ENCODE data around the gene DENND1C.

Gene DENND1C

DNA sequence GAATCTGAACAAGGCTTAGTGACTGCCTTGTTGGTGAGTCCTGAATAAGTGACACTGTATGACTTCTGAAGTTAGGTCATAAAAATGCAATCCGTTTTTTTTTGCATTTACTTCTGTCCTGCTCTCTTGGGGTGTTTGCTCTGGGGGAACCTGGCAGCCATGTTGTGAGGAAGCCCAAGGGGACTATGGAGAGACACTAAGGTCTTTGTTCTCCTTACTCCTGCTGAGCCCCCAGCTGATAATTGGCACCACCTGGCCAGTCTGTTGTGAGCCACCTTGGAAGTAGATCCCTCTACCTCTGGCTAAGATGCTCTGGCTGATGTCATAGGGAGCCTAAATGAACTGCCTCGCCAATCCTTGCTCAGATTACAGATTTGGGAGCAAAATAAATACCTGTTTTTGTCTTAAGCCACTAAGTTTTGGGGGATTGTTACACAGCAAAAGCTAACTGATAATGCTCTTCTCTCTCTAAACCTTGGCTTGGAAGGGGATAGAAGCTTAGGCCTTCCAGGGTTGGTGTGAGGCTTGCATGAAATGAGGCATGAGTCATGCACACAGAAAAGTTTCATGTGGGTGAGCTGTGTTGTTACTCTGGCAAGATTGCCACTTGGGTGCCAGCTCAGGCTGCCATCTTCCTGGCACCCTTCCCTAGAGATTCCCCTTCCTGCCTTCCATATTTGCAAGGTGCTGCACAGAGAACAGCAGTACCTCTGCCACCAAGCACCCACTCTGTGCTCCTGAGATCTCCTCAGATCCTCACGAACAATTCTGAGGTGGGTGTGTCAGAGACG is 10.4 kb upstream of the DENND1C start:
- Mint-ChIP-seq H3K9me3 (peaks cover 10% of the 10 kb centered on the region), H3K36me3 (ENCODE audit: low read depth) (no peaks in the 10 kb centered on the region), H3K27me3 (ENCODE audit: low read depth, poor library complexity) (peaks cover 24% of the 10 kb centered on the region), H3K4me3 (no peak overlapping the region), H3K4me1 (no peaks in the 10 kb centered on the region), H3K27ac (no peak overlapping the region)
- DNase-seq: no peak
- TF ChIP-seq, protein P1, sequence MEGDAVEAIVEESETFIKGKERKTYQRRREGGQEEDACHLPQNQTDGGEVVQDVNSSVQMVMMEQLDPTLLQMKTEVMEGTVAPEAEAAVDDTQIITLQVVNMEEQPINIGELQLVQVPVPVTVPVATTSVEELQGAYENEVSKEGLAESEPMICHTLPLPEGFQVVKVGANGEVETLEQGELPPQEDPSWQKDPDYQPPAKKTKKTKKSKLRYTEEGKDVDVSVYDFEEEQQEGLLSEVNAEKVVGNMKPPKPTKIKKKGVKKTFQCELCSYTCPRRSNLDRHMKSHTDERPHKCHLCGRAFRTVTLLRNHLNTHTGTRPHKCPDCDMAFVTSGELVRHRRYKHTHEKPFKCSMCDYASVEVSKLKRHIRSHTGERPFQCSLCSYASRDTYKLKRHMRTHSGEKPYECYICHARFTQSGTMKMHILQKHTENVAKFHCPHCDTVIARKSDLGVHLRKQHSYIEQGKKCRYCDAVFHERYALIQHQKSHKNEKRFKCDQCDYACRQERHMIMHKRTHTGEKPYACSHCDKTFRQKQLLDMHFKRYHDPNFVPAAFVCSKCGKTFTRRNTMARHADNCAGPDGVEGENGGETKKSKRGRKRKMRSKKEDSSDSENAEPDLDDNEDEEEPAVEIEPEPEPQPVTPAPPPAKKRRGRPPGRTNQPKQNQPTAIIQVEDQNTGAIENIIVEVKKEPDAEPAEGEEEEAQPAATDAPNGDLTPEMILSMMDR (IDR thresholded peaks at IDR 0.05): no peak

DNA sequence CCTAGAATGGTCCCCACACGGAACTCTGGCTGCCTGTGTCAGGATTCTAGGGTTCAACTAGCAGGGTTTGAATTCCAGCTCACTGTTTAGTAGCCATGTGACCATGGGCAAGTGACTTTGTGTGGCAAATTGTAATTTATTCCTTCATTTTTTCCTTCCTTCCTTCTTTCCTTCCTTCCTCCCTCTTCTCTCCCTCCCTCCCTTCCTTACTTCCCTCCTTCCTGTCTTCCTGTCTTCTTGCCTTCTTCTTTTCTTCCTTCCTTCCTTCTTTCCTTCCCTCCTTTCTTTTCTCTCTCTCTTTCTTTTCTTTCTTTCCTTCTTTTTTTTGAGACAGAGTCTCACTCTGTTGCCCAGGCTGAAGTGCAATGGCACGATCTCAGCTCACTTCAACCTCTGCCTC is 8.5 kb upstream of the DENND1C start:
- H3K4me1 Mint-ChIP-seq: no peaks in the 10 kb centered on the region
- TF ChIP-seq, protein P1 (IDR thresholded peaks at IDR 0.05): no peak
- H3K9me3 Mint-ChIP-seq: peaks cover 10% of the 10 kb centered on the region
- no peak for DNase-seq
- peaks cover 29% of the 10 kb centered on the region for H3K27me3 Mint-ChIP-seq (ENCODE audit: low read depth, poor library complexity)
- H3K36me3 Mint-ChIP-seq (ENCODE audit: low read depth): no peaks in the 10 kb centered on the region
- H3K4me3 Mint-ChIP-seq: no peak overlapping the region
- H3K27ac Mint-ChIP-seq: peak overlapping the region; percentile 70

DNA sequence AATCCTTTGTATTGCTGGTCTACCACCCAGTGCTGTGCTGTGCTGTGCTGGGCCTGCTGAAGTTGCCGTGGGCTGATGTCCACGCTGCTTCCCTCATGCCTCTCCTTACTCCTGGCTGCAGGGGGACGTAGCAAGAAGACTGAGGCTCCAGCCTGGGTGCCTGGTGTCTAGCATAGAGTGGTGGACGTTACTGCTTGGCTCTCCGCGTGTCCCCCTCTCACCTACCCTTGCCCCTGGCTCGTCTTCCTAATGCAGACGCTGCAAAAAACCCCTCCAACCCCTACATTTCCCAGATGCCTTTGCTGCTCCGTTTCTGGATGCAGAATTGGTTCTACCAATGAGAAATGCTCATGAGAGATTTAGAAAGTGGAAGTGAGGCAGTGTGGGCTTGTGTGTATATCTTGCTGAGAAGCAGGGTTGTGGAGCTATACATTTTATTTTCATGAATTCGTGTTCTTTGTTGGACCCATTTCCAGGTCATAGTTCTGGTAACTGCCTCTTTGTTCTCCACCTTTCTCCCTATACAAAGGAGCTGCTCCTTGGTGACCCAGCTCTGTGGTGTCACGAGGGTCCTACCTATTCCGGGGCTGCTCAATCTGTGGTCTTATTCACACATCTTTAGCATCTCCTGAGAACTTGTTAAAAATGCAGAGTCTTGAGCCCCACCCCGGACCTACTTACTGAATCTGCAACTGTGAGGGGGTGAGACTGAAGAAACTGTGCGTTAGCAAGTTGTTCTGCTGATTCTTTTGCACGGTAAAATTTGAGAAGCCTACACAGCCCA is 7.9 kb upstream of the DENND1C start:
- H3K9me3 Mint-ChIP-seq: peaks cover 10% of the 10 kb centered on the region

DNA sequence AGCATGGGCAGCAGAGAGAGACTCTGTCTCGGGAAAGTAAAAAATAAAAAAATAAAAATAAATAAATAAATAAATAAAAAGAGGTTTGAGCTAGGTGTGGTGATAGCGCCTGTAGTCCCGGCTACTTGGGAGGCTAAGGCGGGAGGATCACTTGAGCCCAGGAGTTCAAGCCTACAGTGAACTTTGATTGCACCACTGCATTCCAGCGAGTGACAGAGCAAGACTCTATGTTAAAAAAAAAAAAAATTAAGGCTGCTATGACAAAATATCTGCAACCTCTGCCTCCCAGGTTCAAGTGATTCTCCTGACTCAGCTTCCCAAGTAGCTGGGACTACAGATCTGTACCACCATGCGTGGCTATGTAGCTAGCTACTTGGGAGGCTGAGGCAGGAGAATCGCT is 3.2 kb upstream of the DENND1C start:
- DNase-seq: no peak
- H3K36me3 Mint-ChIP-seq (ENCODE audit: low read depth): no peaks in the 10 kb centered on the region
- H3K4me3 Mint-ChIP-seq: no peak overlapping the region
- peaks cover 14% of the 10 kb centered on the region for H3K4me1 Mint-ChIP-seq
- H3K9me3 Mint-ChIP-seq: no peaks in the 10 kb centered on the region
- H3K27ac Mint-ChIP-seq: no peak overlapping the region
- peaks cover 42% of the 10 kb centered on the region for H3K27me3 Mint-ChIP-seq (ENCODE audit: low read depth, poor library complexity)
- TF ChIP-seq, protein P1 (IDR thresholded peaks at IDR 0.05): no peak

More for the DNA sequence above, 7.9 kb upstream of the DENND1C start:
- no peaks in the 10 kb centered on the region for H3K36me3 Mint-ChIP-seq (ENCODE audit: low read depth)
- H3K27ac Mint-ChIP-seq: no peak overlapping the region
- no peak overlapping the region for H3K4me3 Mint-ChIP-seq
- no peak for DNase-seq
- TF ChIP-seq, protein P1 (IDR thresholded peaks at IDR 0.05): no peak
- H3K27me3 Mint-ChIP-seq (ENCODE audit: low read depth, poor library complexity): peaks cover 29% of the 10 kb centered on the region
- no peaks in the 10 kb centered on the region for H3K4me1 Mint-ChIP-seq

DNA sequence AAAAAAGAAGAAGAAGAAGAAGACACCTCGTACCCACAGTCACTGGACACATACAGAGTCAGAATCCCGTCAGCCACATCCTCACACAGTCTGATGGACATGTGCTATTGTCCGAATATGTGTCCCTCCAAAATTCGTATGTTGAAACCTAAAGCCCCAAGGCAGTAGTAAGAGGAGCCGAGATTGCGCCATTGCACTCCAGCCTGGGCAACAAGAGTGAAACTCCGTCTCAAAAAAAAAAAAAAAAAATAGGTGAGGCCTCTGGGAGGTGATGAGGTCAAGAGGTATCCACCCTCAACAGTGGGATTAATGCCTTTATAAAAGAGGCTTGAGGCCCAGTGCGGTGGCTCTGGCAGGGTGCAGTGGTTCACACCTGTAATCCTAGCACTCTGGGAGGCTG is 2.6 kb upstream of the DENND1C start:
- Mint-ChIP-seq H3K4me3 (no peak overlapping the region), H3K4me1 (peaks cover 14% of the 10 kb centered on the region), H3K27ac (no peak overlapping the region), H3K36me3 (ENCODE audit: low read depth) (no peaks in the 10 kb centered on the region), H3K9me3 (no peaks in the 10 kb centered on the region), H3K27me3 (ENCODE audit: low read depth, poor library complexity) (peaks cover 47% of the 10 kb centered on the region)
- DNase-seq: no peak
- TF ChIP-seq, protein P1 (IDR thresholded peaks at IDR 0.05): no peak
